ENCODE data around the gene GIMAP7. TPM values are rescaled to one million over a fixed set of nuclear protein-coding genes. Genes with fewer than 3 reads are reported as not detected.
"Not testable (repeated sequence)": the region's sequence is repeated elsewhere in the genome, so short reads cannot be mapped to it uniquely, and the experiment has no call there.

GIMAP7 gene
- total RNA-seq, 2 donors from 2014 or later = not detected

GRCh38 chr7:150516956-150517745, 2.5 kb downstream of the GIMAP7 start:
- Histone ChIP-seq H3K36me3 (ENCODE audit: control insufficient read depth, insufficient read depth, low read length) (no peaks in the 10 kb centered on the region), H3K27me3 (ENCODE audit: control insufficient read depth, insufficient read depth, low read length, poor library complexity, severe bottlenecking) (no peaks in the 10 kb centered on the region), H3K4me1 (ENCODE audit: control insufficient read depth, insufficient read depth, low read length) (no peaks in the 10 kb centered on the region), H3K9me3 (ENCODE audit: control insufficient read depth, low read length) (no peaks in the 10 kb centered on the region), H3K9ac (ENCODE audit: extremely low read depth, low read length, poor library complexity, severe bottlenecking) (no peak overlapping the region), H3K4me3 (ENCODE audit: low read length) (no peak overlapping the region), H3K27ac (ENCODE audit: low read depth, low read length) (no peak overlapping the region)
- no peaks in the 10 kb centered on the region for H3K36me3 Mint-ChIP-seq (ENCODE audit: low read depth)
- WGBS, 2 experiments (ENCODE audit: insufficient coverage in 1 of 2, insufficient read length in 1 of 2) = 100% methylated on average over 1 of the region's 1 CpG; no CpG with 5 or more reads in 1 of the 2 experiments
- H3K9me3 Mint-ChIP-seq = peaks cover 4% of the 10 kb centered on the region
- no peak overlapping the region for H3K27ac Mint-ChIP-seq
- DNase-seq = no peak
- TF ChIP-seq, protein P1, sequence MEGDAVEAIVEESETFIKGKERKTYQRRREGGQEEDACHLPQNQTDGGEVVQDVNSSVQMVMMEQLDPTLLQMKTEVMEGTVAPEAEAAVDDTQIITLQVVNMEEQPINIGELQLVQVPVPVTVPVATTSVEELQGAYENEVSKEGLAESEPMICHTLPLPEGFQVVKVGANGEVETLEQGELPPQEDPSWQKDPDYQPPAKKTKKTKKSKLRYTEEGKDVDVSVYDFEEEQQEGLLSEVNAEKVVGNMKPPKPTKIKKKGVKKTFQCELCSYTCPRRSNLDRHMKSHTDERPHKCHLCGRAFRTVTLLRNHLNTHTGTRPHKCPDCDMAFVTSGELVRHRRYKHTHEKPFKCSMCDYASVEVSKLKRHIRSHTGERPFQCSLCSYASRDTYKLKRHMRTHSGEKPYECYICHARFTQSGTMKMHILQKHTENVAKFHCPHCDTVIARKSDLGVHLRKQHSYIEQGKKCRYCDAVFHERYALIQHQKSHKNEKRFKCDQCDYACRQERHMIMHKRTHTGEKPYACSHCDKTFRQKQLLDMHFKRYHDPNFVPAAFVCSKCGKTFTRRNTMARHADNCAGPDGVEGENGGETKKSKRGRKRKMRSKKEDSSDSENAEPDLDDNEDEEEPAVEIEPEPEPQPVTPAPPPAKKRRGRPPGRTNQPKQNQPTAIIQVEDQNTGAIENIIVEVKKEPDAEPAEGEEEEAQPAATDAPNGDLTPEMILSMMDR (conservative IDR thresholded peaks at IDR 0.05) = no peak
- H3K4me1 Mint-ChIP-seq = no peaks in the 10 kb centered on the region
- H3K4me3 Mint-ChIP-seq = no peak overlapping the region
- H3K27me3 Mint-ChIP-seq (ENCODE audit: insufficient read depth) = peaks cover 4% of the 10 kb centered on the region

DNA sequence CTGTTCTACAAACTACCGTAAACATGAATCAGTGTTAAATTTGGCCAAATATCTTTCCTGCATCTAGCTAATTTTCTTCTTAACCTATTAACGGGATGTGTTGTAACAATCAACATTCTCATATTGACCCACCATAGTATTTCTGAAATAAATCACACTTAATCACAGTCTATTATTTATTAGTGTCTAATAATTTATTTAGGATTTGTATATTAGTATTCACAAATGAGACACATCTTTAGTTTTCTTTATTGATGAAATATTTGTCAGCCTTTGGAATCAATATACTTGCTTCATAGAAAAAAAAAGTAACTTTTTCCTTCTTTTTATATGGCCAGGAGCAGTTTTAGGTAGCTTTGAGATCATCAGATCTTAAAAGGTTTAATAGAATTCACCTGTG, 4.6 kb downstream of the GIMAP7 start:
- H3K27ac Mint-ChIP-seq = no peak overlapping the region
- Histone ChIP-seq H3K27ac (ENCODE audit: low read depth, low read length) (no peak overlapping the region), H3K9ac (ENCODE audit: extremely low read depth, low read length, poor library complexity, severe bottlenecking) (no peak overlapping the region), H3K36me3 (ENCODE audit: control insufficient read depth, insufficient read depth, low read length) (no peaks in the 10 kb centered on the region), H3K27me3 (ENCODE audit: control insufficient read depth, insufficient read depth, low read length, poor library complexity, severe bottlenecking) (no peaks in the 10 kb centered on the region), H3K4me1 (ENCODE audit: control insufficient read depth, insufficient read depth, low read length) (no peaks in the 10 kb centered on the region), H3K9me3 (ENCODE audit: control insufficient read depth, low read length) (no peaks in the 10 kb centered on the region), H3K4me3 (ENCODE audit: low read length) (no peak overlapping the region)
- H3K4me1 Mint-ChIP-seq = no peaks in the 10 kb centered on the region
- H3K36me3 Mint-ChIP-seq (ENCODE audit: low read depth) = no peaks in the 10 kb centered on the region
- peaks cover 21% of the 10 kb centered on the region for H3K9me3 Mint-ChIP-seq
- no peak for DNase-seq
- no peak overlapping the region for H3K4me3 Mint-ChIP-seq
- peaks cover 2% of the 10 kb centered on the region for H3K27me3 Mint-ChIP-seq (ENCODE audit: insufficient read depth)
- WGBS, 2 experiments (ENCODE audit: insufficient coverage in 1 of 2, insufficient read length in 1 of 2) = 86 to 98% methylated on average over 2 of the region's 2 CpGs
- TF ChIP-seq, protein P1 (conservative IDR thresholded peaks at IDR 0.05) = no peak

DNA sequence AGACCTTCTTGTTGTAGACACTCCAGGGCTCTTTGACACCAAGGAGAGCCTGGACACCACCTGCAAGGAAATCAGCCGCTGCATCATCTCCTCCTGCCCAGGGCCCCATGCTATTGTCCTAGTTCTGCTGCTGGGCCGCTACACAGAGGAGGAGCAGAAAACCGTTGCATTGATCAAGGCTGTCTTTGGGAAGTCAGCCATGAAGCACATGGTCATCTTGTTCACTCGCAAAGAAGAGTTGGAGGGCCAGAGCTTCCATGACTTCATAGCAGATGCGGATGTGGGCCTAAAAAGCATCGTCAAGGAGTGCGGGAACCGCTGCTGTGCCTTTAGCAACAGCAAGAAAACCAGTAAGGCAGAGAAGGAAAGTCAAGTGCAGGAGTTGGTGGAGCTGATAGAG, 5.5 kb downstream of the GIMAP7 start:
- no peak for DNase-seq
- Histone ChIP-seq H3K27ac (ENCODE audit: low read depth, low read length) (no peak overlapping the region), H3K9ac (ENCODE audit: extremely low read depth, low read length, poor library complexity, severe bottlenecking) (no peak overlapping the region), H3K36me3 (ENCODE audit: control insufficient read depth, insufficient read depth, low read length) (no peaks in the 10 kb centered on the region), H3K4me3 (ENCODE audit: low read length) (no peak overlapping the region), H3K27me3 (ENCODE audit: control insufficient read depth, insufficient read depth, low read length, poor library complexity, severe bottlenecking) (no peaks in the 10 kb centered on the region), H3K4me1 (ENCODE audit: control insufficient read depth, insufficient read depth, low read length) (no peaks in the 10 kb centered on the region), H3K9me3 (ENCODE audit: control insufficient read depth, low read length) (no peaks in the 10 kb centered on the region)
- TF ChIP-seq, protein P1 (conservative IDR thresholded peaks at IDR 0.05) = no peak
- H3K27me3 Mint-ChIP-seq (ENCODE audit: insufficient read depth) = no peaks in the 10 kb centered on the region
- WGBS, 2 experiments (ENCODE audit: insufficient coverage in 1 of 2, insufficient read length in 1 of 2) = 86 to 89% methylated on average over 8 of the region's 8 CpGs
- H3K36me3 Mint-ChIP-seq (ENCODE audit: low read depth) = no peaks in the 10 kb centered on the region
- peaks cover 25% of the 10 kb centered on the region for H3K9me3 Mint-ChIP-seq
- H3K27ac Mint-ChIP-seq = no peak overlapping the region
- no peak overlapping the region for H3K4me3 Mint-ChIP-seq
- H3K4me1 Mint-ChIP-seq = no peaks in the 10 kb centered on the region

DNA sequence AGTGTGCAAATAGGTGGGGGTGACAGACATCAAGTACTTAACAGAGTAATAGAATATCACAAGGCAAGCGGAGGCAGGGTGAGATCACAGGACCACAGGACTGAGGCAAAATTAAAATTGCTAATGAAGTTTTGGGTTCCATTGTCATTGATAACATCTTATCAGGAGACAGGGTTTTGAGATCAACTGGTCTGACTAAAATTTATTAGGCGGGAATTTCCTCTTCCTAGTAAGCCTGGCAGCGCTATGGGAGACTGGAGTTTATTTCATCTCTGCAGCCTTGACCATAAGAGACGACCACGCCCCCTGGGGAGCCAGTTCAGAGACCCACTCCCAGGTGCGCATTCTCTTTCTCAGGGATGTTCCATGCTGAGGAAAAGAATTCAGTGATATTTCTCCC, 8.3 kb downstream of the GIMAP7 start:
- not testable (repeated sequence) for H3K27ac ChIP-seq (ENCODE audit: low read depth, low read length); H3K27me3 Mint-ChIP-seq (ENCODE audit: insufficient read depth); H3K9ac ChIP-seq (ENCODE audit: extremely low read depth, low read length, poor library complexity, severe bottlenecking); H3K27me3 ChIP-seq (ENCODE audit: control insufficient read depth, insufficient read depth, low read length, poor library complexity, severe bottlenecking); H3K36me3 ChIP-seq (ENCODE audit: control insufficient read depth, insufficient read depth, low read length); H3K27ac Mint-ChIP-seq; H3K4me1 ChIP-seq (ENCODE audit: control insufficient read depth, insufficient read depth, low read length); DNase-seq; H3K4me3 ChIP-seq (ENCODE audit: low read length); H3K4me3 Mint-ChIP-seq; H3K4me1 Mint-ChIP-seq; H3K9me3 ChIP-seq (ENCODE audit: control insufficient read depth, low read length); H3K36me3 Mint-ChIP-seq (ENCODE audit: low read depth)
- WGBS, 2 experiments (ENCODE audit: insufficient coverage in 1 of 2, insufficient read length in 1 of 2) = 31 to 36% methylated on average over 2 to 6 of the region's 6 CpGs
- H3K9me3 Mint-ChIP-seq = peaks cover 27% of the 10 kb centered on the region
